Body of pancreas (tissue), 4 donors: ENCODE measurements around the gene NLRP4. TPM values are rescaled to one million over a fixed set of nuclear protein-coding genes. Genes with fewer than 3 reads are reported as not detected.

Source experiments
- ATAC-seq: fragments of 150-250 bp; one replicate; pipeline ENCODE4 v1.9.1; 2016
- DNase-seq, 4 donors: peaks; one replicate each; pipeline ENCODE4 v3.0.0-alpha.2; 2019
- H3K27ac ChIP-seq, 4 donors: fragments of 200-600 bp; sonication (generic); 1 replicate in 3 of 4; 2 replicates in 1 of 4; pipeline versions ENCODE4 v1.5.1 to v1.6.1; 2016 to 2019; ENCODE audit warnings: mild to moderate bottlenecking in 1 of 4, mixed read lengths in 1 of 4, moderate library complexity in 1 of 4
- H3K27me3 ChIP-seq, 2 donors: fragments of 200-600 bp; sonication (generic); one replicate each; pipeline ENCODE4 v1.6.0; 2016; ENCODE audit warnings: mild to moderate bottlenecking in 1 of 2
- H3K36me3 ChIP-seq, 2 donors: fragments of 200-600 bp; sonication (generic); replicated peaks in 1 of 2; 2 replicates each; pipeline ENCODE4 v1.5.1; 2016; ENCODE audit warnings: low read depth in 2 of 2; ENCODE audit not compliant: insufficient read depth in 1 of 2
- H3K4me1 ChIP-seq: fragments of 200-600 bp; sonication (generic); one replicate; pipeline ENCODE4 v1.6.0; 2016
- H3K4me3 ChIP-seq, 2 donors: fragments of 200-600 bp; sonication (generic); 1 replicate in 1 of 2; 2 replicates in 1 of 2; pipeline ENCODE4 v1.5.1; 2016 to 2019
- H3K9me3 ChIP-seq, 3 donors: fragments of 200-600 bp; sonication (generic); 1 replicate in 2 of 3; 2 replicates in 1 of 3; pipeline ENCODE4 v1.5.1; 2016
- POLR2A ChIP-seq, 3 donors: fragments of 450-650 bp; IDR thresholded peaks; one replicate each; pipeline ENCODE4 v1.6.1; 2016; ENCODE audit warnings: antibody characterized with exemption in 3 of 3, mild to moderate bottlenecking in 2 of 3
- WGBS, 2 donors: methylation state at CpG; one replicate each; pipeline ENCODE4 v1.1.5; 2017; 5-methylcytosine and 5-hydroxymethylcytosine counted together
- intact Hi-C: fragments of 100-400 bp; cut with DNase I; formaldehyde crosslinking; loops from one replicate; pipeline ENCODE4 v1.15.1; 2023
- total RNA-seq, 2 donors: library from RNA; depleted of rRNA; stranded (reverse); fragments of >200 nt; gene quantifications; one replicate each; pipeline ENCODE4 v1.1.0, GENCODE V29; 2016
- TF ChIP-seq, protein P1 (sequence below), 7 experiments: fragments of 450-650 bp in 4 of 7; fragments of 200-600 bp in 3 of 7; sonication (generic) in 3 of 7; IDR thresholded peaks; one replicate each; pipeline ENCODE4 v1.5.1; 2016 to 2019; ENCODE audit warnings: antibody characterized with exemption in 7 of 7

The NLRP4 gene
- total RNA-seq, 2 donors from 2014 or later = not detected

DNA sequence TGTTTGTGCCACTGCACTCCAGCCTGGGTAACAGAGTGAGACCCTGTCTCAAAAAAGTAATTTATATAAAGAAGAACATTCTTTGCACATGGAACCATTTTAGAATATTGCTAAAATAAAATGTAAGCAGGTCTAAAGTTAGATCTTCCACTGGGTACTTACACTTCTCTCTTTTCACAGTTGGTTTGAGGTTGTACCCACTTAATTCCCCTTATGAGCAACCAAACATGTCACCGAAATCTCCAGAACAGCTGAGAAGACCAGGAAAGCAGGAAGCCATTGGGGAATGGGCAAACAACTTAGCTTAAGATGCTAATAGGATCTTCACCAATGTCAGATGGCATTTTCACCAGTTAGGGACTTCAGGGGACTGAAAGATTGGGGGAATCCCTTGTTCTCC lies 18.8 kb downstream of the NLRP4 start:
- ATAC-seq (no peak), DNase-seq (no peak)
- TF ChIP-seq, protein P1, sequence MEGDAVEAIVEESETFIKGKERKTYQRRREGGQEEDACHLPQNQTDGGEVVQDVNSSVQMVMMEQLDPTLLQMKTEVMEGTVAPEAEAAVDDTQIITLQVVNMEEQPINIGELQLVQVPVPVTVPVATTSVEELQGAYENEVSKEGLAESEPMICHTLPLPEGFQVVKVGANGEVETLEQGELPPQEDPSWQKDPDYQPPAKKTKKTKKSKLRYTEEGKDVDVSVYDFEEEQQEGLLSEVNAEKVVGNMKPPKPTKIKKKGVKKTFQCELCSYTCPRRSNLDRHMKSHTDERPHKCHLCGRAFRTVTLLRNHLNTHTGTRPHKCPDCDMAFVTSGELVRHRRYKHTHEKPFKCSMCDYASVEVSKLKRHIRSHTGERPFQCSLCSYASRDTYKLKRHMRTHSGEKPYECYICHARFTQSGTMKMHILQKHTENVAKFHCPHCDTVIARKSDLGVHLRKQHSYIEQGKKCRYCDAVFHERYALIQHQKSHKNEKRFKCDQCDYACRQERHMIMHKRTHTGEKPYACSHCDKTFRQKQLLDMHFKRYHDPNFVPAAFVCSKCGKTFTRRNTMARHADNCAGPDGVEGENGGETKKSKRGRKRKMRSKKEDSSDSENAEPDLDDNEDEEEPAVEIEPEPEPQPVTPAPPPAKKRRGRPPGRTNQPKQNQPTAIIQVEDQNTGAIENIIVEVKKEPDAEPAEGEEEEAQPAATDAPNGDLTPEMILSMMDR (IDR thresholded peaks at IDR 0.05) = no peak
- no peak for TF ChIP-seq POLR2A (IDR thresholded peaks at IDR 0.05)
- Histone ChIP-seq H3K27ac (no peak overlapping the region), H3K4me3 (no peak overlapping the region), H3K4me1 (no peaks in the 10 kb centered on the region), H3K36me3 (no peaks in the 10 kb centered on the region), H3K27me3 (no peaks in the 10 kb centered on the region), H3K9me3 (no peaks in the 10 kb centered on the region)
- intact Hi-C loops = no loop called here
- WGBS, 2 donors = 39 to 42% methylated on average over 1 of the region's 1 CpG

DNA sequence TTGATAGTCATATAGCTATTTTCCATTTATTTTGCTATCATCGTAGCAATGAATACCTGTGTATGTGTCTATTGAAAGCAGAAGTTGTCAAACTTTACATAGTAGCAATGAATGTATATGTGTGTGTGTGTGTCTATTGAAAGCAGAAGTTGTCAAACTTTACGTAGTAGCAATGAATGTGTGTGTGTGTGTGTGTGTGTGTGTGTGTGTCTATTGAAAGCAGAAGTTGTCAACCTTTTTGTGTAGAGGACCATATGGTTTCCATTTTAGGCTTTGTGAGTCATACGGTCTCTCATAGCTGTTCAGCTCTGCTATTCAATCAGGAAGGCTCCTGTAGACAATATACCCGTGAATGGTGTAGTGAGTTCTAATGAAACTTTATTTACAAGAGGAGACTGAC lies 20.8 kb downstream of the NLRP4 start:
- Histone ChIP-seq H3K27ac (no peak overlapping the region), H3K4me1 (no peaks in the 10 kb centered on the region), H3K4me3 (no peak overlapping the region), H3K27me3 (no peaks in the 10 kb centered on the region), H3K9me3 (no peaks in the 10 kb centered on the region), H3K36me3 (no peaks in the 10 kb centered on the region)
- intact Hi-C loops = no loop called here
- TF ChIP-seq POLR2A (IDR thresholded peaks at IDR 0.05) = no peak
- TF ChIP-seq, protein P1 (IDR thresholded peaks at IDR 0.05) = no peak
- ATAC-seq (no peak), DNase-seq (no peak)
- 38 to 43% methylated on average over 4 of the region's 4 CpGs for WGBS, 2 donors

DNA sequence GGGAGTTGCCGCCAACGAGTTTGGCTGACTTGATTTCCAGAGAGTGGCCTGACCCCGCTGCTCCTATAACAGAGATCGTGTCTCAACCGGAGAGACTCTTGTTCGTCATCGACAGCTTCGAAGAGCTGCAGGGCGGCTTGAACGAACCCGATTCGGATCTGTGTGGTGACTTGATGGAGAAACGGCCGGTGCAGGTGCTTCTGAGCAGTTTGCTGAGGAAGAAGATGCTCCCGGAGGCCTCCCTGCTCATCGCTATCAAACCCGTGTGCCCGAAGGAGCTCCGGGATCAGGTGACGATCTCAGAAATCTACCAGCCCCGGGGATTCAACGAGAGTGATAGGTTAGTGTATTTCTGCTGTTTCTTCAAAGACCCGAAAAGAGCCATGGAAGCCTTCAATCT lies 21.6 kb downstream of the NLRP4 start:
- H3K27me3 ChIP-seq = no peaks in the 10 kb centered on the region
- 78 to 81% methylated on average over 22 to 23 of the region's 23 CpGs for WGBS, 2 donors
- TF ChIP-seq, protein P1 (IDR thresholded peaks at IDR 0.05) = no peak
- TF ChIP-seq POLR2A (IDR thresholded peaks at IDR 0.05) = no peak
- H3K4me3 ChIP-seq = no peak overlapping the region
- H3K4me1 ChIP-seq = no peaks in the 10 kb centered on the region
- ATAC-seq (no peak), DNase-seq (no peak)
- intact Hi-C loops = no loop called here
- H3K36me3 ChIP-seq = no peaks in the 10 kb centered on the region
- H3K9me3 ChIP-seq = no peaks in the 10 kb centered on the region
- no peak overlapping the region for H3K27ac ChIP-seq

DNA sequence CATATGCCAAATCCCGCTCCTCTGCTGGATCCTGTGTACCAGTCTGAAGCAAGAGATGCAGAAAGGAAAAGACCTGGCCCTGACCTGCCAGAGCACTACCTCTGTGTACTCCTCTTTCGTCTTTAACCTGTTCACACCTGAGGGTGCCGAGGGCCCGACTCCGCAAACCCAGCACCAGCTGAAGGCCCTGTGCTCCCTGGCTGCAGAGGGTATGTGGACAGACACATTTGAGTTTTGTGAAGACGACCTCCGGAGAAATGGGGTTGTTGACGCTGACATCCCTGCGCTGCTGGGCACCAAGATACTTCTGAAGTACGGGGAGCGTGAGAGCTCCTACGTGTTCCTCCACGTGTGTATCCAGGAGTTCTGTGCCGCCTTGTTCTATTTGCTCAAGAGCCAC lies 22.1 kb downstream of the NLRP4 start:
- Histone ChIP-seq H3K27ac (no peak overlapping the region), H3K36me3 (no peaks in the 10 kb centered on the region), H3K4me1 (no peaks in the 10 kb centered on the region), H3K27me3 (no peaks in the 10 kb centered on the region), H3K4me3 (no peak overlapping the region), H3K9me3 (no peaks in the 10 kb centered on the region)
- ATAC-seq = no peak
- 70 to 73% methylated on average over 14 of the region's 14 CpGs for WGBS, 2 donors
- DNase-seq = no peak
- intact Hi-C loops = no loop called here
- TF ChIP-seq POLR2A (IDR thresholded peaks at IDR 0.05) = no peak
- TF ChIP-seq, protein P1 (IDR thresholded peaks at IDR 0.05) = no peak

DNA sequence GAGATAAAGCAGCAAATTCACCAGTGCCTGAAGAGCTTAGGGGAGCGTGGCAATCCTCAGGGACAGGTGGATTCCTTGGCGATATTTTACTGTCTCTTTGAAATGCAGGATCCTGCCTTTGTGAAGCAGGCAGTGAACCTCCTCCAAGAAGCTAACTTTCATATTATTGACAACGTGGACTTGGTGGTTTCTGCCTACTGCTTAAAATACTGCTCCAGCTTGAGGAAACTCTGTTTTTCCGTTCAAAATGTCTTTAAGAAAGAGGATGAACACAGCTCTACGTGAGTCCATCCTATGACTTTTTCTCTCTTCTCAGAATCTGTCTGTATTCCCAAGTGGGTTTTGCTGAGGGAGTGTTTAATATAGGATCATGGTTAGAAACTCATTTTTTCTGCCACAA lies 22.6 kb downstream of the NLRP4 start:
- WGBS, 2 donors = 36 to 55% methylated on average over 5 of the region's 5 CpGs
- Histone ChIP-seq H3K4me3 (no peak overlapping the region), H3K27me3 (no peaks in the 10 kb centered on the region), H3K9me3 (no peaks in the 10 kb centered on the region), H3K36me3 (no peaks in the 10 kb centered on the region), H3K27ac (no peak overlapping the region), H3K4me1 (no peaks in the 10 kb centered on the region)
- ATAC-seq (no peak), DNase-seq (no peak)
- intact Hi-C loops = no loop called here
- no peak for TF ChIP-seq POLR2A (IDR thresholded peaks at IDR 0.05)
- TF ChIP-seq, protein P1 (IDR thresholded peaks at IDR 0.05) = no peak
